ENCODE data around the gene PPOX.

Gene PPOX

DNA sequence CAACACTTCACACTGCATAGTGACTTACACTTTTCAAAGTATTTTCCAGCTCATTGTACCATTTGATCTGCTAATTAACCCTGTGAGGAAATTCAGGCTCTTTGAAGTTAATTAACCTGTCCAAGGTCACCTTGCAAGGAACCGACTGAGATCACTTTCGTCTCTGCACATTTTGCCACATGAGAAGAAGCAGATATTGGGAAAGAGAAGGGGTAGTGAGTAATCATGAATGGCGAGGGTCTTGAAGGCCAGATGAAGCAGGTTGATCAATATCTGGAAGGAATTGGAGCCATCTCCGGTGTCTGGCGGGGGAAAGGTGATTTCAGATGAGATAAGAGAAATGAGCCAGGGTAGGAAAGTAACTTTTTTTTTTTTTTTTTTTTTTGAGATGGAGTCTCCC is 53.8 kb downstream of the PPOX start:
- no peak for DNase-seq (ENCODE audit: low read depth, low spot score)
